Effector memory CD8-positive, alpha-beta T cell (primary cell): ENCODE results near the gene LRRC8A.
"Not testable (repeated sequence)": the region's sequence is repeated elsewhere in the genome, so short reads cannot be mapped to it uniquely, and the experiment has no call there.

Experiments
- ATAC-seq: fragments of 150-1000 bp; cut with Tn5 transposase; replicated peaks from 2 replicates; pipeline ENCODE4 v1.10.0; 2021; ENCODE audit warnings: mild to moderate bottlenecking, moderate library complexity
- DNase-seq, 3 experiments: peaks; one replicate each; pipeline ENCODE4 v3.0.0; 2021
- H3K27ac Mint-ChIP-seq, 2 donors: one replicate each; pipeline ENCODE4 v1.8.0; 2022; ENCODE audit warnings: mild to moderate bottlenecking in 2 of 2, mixed read lengths in 2 of 2, moderate library complexity in 2 of 2
- H3K27me3 Mint-ChIP-seq, 2 donors: one replicate each; pipeline ENCODE4 v1.8.0; 2022; ENCODE audit warnings: mixed read lengths in 2 of 2
- H3K36me3 Mint-ChIP-seq: one replicate; pipeline ENCODE4 v1.8.0; 2022; ENCODE audit warnings: mild to moderate bottlenecking, moderate library complexity, mixed read lengths; ENCODE audit not compliant: insufficient read depth
- H3K4me1 Mint-ChIP-seq, 2 donors: one replicate each; pipeline ENCODE4 v1.8.0; 2022; ENCODE audit warnings: low read depth in 2 of 2, mixed read lengths in 2 of 2
- H3K4me3 Mint-ChIP-seq, 2 donors: one replicate each; pipeline ENCODE4 v1.8.0; 2022; ENCODE audit warnings: mild to moderate bottlenecking in 2 of 2, mixed read lengths in 2 of 2, moderate library complexity in 2 of 2
- H3K9me3 Mint-ChIP-seq, 2 donors: one replicate each; pipeline ENCODE4 v1.8.0; 2022; ENCODE audit warnings: mixed read lengths in 2 of 2

LRRC8A gene

GRCh38 chr9:128947527-128948301, 65.8 kb downstream of the LRRC8A start, which contains the start of the genes DOLK and NUP188:
Gene DOLK, minus strand, starts transcription at chr9:128947603. Its CDS starts 300 bp downstream, at chr9:128947303.
Gene NUP188, plus strand, starts transcription at chr9:128947699. Its CDS starts 21 bp downstream, at chr9:128947720.
- Mint-ChIP-seq H3K36me3 (peaks cover 49% of the 10 kb centered on the region), H3K4me3 (peak within 1 kb of the TSS; percentile 94), H3K9me3 (no peaks in the 10 kb centered on the region), H3K27me3 (no peaks in the 10 kb centered on the region), H3K27ac (peak within 1 kb of the TSS; percentile 94 to 96), H3K4me1 (peaks cover 24 to 30% of the 10 kb centered on the region in 2 donors)
- ATAC-seq (peak; percentile 83), DNase-seq (peak; percentile 100)

- H3K36me3 Mint-ChIP-seq, result peaks cover 89% of the 10 kb centered on the region
- not testable (repeated sequence) for H3K4me1 Mint-ChIP-seq, H3K4me3 Mint-ChIP-seq, H3K27ac Mint-ChIP-seq, H3K9me3 Mint-ChIP-seq, H3K27me3 Mint-ChIP-seq, ATAC-seq, DNase-seq
Measured at GRCh38 chr9:128961403-128961802, 79.5 kb downstream of the LRRC8A start.
